Measurements from ENCODE around the gene HMCN2. TPM values are rescaled to one million over a fixed set of nuclear protein-coding genes. Genes with fewer than 3 reads are reported as not detected.

HMCN2 gene
- total and polyA plus RNA-seq, 2 experiments from 2014 or later, result not detected

GRCh38 chr9:130311003-130311402 lies 45.4 kb downstream of the HMCN2 start:
- no peak overlapping the region for H3K4me2 ChIP-seq (ENCODE audit: unreplicated experiment)
- H2AFZ ChIP-seq, result no peak overlapping the region
- H3K4me1 ChIP-seq (ENCODE audit: insufficient read depth), result no peaks in the 10 kb centered on the region
- no peaks in the 10 kb centered on the region for H3K27me3 ChIP-seq (replicated peaks; ENCODE audit: insufficient read depth)
- no peak overlapping the region for H3K9ac ChIP-seq
- no peaks in the 10 kb centered on the region for H3K9me3 ChIP-seq (ENCODE audit: low read depth)
- WGBS, 2 experiments (ENCODE audit: low coverage in 1 of 2, low lambda C conversion rate in 2 of 2, missing lambda C conversion rate in 2 of 2), result 54 to 57% methylated on average over 10 of the region's 10 CpGs
- no peaks in the 10 kb centered on the region for H3F3A ChIP-seq (ENCODE audit: insufficient read depth)
- DNase-seq, result no peak
- in situ Hi-C loops (cut with MboI), result no loop called here
- H3K79me2 ChIP-seq (ENCODE audit: insufficient read depth), result no peaks in the 10 kb centered on the region
- H3K4me3 ChIP-seq, result no peak overlapping the region
- H3K9me2 ChIP-seq (ENCODE audit: insufficient read depth), result no peaks in the 10 kb centered on the region
- H3K36me3 ChIP-seq (ENCODE audit: low read depth), result no peaks in the 10 kb centered on the region
- TF ChIP-seq EZH2 (IDR thresholded peaks at IDR 0.05; ENCODE audit: insufficient read depth, poor library complexity, severe bottlenecking), result no peak
- no peak for TF ChIP-seq EZH2phosphoT487 (IDR thresholded peaks at IDR 0.05; ENCODE audit: insufficient read depth, low read depth)
- no peak overlapping the region for H3K27ac ChIP-seq
- no peaks in the 10 kb centered on the region for H4K20me1 ChIP-seq (ENCODE audit: insufficient read depth)

DNA sequence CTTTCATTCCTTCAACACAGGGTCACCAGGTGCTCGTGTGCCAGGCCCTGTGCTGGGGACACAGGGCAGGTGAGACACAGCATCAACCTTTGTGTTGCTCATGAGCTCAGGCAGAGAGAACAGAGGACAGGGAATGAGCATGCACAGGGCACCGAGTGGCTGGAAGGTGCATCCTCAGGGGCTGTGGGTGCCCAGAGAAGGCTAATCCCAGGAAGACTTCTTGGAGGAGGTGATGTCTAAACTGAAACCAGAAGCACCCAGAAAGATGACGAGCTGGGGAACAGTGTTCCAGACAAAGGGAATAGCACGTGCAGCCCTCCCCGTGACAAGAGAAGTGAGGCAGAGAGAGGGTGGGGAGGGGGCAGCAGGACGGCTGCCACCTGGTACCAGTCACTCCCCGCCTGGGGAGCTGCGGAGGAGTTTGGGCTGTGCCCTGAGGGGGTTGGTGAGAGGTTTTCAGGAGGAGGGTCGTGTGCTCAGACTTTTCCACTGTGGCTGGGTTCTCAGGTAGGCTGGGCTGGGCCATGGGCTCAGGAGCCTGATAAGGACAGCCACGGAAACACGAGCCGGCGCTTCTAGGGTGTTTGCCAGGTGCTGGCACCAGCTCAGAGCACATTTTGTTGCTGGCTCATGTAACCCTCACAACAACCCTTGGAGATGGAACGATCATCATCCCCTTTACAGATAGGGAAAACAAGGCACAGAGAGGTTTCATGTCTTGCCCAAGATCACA lies 46.0 kb downstream of the HMCN2 start:
- no peak overlapping the region for H3K27ac ChIP-seq
- H3K9me2 ChIP-seq (ENCODE audit: insufficient read depth), result no peaks in the 10 kb centered on the region
- no peak overlapping the region for H3K9ac ChIP-seq
- no peaks in the 10 kb centered on the region for H4K20me1 ChIP-seq (ENCODE audit: insufficient read depth)
- no peak overlapping the region for H2AFZ ChIP-seq
- in situ Hi-C loops (cut with MboI), result no loop called here
- no peak overlapping the region for H3K4me3 ChIP-seq
- 32 to 36% methylated on average over 14 of the region's 14 CpGs for WGBS, 2 experiments (ENCODE audit: low coverage in 1 of 2, low lambda C conversion rate in 2 of 2, missing lambda C conversion rate in 2 of 2)
- no peak overlapping the region for H3K4me2 ChIP-seq (ENCODE audit: unreplicated experiment)
- H3K36me3 ChIP-seq (ENCODE audit: low read depth), result no peaks in the 10 kb centered on the region
- H3K27me3 ChIP-seq (replicated peaks; ENCODE audit: insufficient read depth), result no peaks in the 10 kb centered on the region
- no peaks in the 10 kb centered on the region for H3F3A ChIP-seq (ENCODE audit: insufficient read depth)
- no peaks in the 10 kb centered on the region for H3K4me1 ChIP-seq (ENCODE audit: insufficient read depth)
- no peak for DNase-seq
- H3K9me3 ChIP-seq (ENCODE audit: low read depth), result no peaks in the 10 kb centered on the region
- no peak for TF ChIP-seq EZH2phosphoT487 (IDR thresholded peaks at IDR 0.05; ENCODE audit: insufficient read depth, low read depth)
- no peak for TF ChIP-seq EZH2 (IDR thresholded peaks at IDR 0.05; ENCODE audit: insufficient read depth, poor library complexity, severe bottlenecking)
- H3K79me2 ChIP-seq (ENCODE audit: insufficient read depth), result no peaks in the 10 kb centered on the region

GRCh38 chr9:130313103-130313858 lies 47.7 kb downstream of the HMCN2 start:
- TF ChIP-seq EZH2 (IDR thresholded peaks at IDR 0.05; ENCODE audit: insufficient read depth, poor library complexity, severe bottlenecking) (no peak), EZH2phosphoT487 (IDR thresholded peaks at IDR 0.05; ENCODE audit: insufficient read depth, low read depth) (no peak)
- H2AFZ ChIP-seq, result no peak overlapping the region
- no peaks in the 10 kb centered on the region for H3K9me3 ChIP-seq (ENCODE audit: low read depth)
- no peaks in the 10 kb centered on the region for H3F3A ChIP-seq (ENCODE audit: insufficient read depth)
- WGBS, 2 experiments (ENCODE audit: low coverage in 1 of 2, low lambda C conversion rate in 2 of 2, missing lambda C conversion rate in 2 of 2), result 79 to 80% methylated on average over 15 to 16 of the region's 16 CpGs
- H3K9ac ChIP-seq, result no peak overlapping the region
- peaks cover 6% of the 10 kb centered on the region; the same call in 1 of the 2 replicates for H3K27me3 ChIP-seq (replicated peaks; ENCODE audit: insufficient read depth)
- no peaks in the 10 kb centered on the region for H3K9me2 ChIP-seq (ENCODE audit: insufficient read depth)
- no peak overlapping the region for H3K4me3 ChIP-seq
- H4K20me1 ChIP-seq (ENCODE audit: insufficient read depth), result no peaks in the 10 kb centered on the region
- in situ Hi-C loops (cut with MboI), result no loop called here
- H3K36me3 ChIP-seq (ENCODE audit: low read depth), result no peaks in the 10 kb centered on the region
- no peak overlapping the region for H3K27ac ChIP-seq
- no peak for DNase-seq
- H3K4me1 ChIP-seq (ENCODE audit: insufficient read depth), result no peaks in the 10 kb centered on the region
- no peak overlapping the region for H3K4me2 ChIP-seq (ENCODE audit: unreplicated experiment)
- H3K79me2 ChIP-seq (ENCODE audit: insufficient read depth), result no peaks in the 10 kb centered on the region

DNA sequence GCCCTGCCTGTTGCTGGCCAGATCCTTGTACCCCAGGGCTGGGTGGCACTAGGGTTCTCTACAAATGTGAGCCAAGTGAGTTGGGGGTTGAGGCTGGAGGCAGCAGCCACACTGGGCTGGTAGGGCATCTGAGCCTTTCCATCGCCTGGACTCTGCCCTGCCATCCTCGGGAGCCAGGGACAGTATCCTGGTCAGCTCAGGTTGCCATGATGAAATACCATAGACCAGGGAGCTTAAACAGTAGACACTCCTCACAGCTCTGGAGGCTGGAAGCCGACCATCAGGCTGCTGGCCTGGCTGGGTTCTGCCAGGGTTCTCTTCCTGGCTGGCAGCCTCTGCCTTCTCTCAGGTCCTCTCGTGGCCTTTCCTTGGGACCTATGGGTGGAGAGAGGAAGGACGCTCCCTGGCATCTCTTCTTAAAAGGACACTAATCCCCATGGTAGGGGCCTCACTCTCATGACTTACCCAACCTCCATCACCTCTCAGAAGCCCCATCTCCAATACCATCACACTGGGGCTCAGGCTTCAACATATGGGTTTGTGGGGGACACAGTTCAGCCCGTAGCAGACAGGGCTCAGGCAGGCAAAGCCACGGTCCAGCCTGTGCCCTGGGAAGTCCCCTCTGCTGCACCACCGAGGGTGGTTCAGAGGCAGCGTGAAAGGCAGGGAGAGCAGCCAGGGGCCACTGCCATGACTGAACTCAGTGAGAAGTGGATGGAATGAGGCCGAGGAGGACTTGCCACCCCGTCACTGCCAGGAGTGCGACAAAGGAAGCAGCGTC lies 50.1 kb downstream of the HMCN2 start:
- WGBS, 2 experiments (ENCODE audit: low coverage in 1 of 2, low lambda C conversion rate in 2 of 2, missing lambda C conversion rate in 2 of 2), result 65 to 66% methylated on average over 12 to 13 of the region's 13 CpGs
- TF ChIP-seq EZH2 (IDR thresholded peaks at IDR 0.05; ENCODE audit: insufficient read depth, poor library complexity, severe bottlenecking) (no peak), EZH2phosphoT487 (IDR thresholded peaks at IDR 0.05; ENCODE audit: insufficient read depth, low read depth) (no peak)
- Histone ChIP-seq H4K20me1 (ENCODE audit: insufficient read depth) (no peaks in the 10 kb centered on the region), H3K27ac (no peak overlapping the region), H3K4me1 (ENCODE audit: insufficient read depth) (no peaks in the 10 kb centered on the region), H3K9me2 (ENCODE audit: insufficient read depth) (no peaks in the 10 kb centered on the region), H3K9ac (no peak overlapping the region), H3K36me3 (ENCODE audit: low read depth) (no peaks in the 10 kb centered on the region), H3K4me2 (ENCODE audit: unreplicated experiment) (no peak overlapping the region), H3K79me2 (ENCODE audit: insufficient read depth) (no peaks in the 10 kb centered on the region), H3K27me3 (replicated peaks; ENCODE audit: insufficient read depth) (peaks cover 12% of the 10 kb centered on the region; the same call in 1 of the 2 replicates), H3K4me3 (no peak overlapping the region), H2AFZ (no peak overlapping the region), H3K9me3 (ENCODE audit: low read depth) (no peaks in the 10 kb centered on the region), H3F3A (ENCODE audit: insufficient read depth) (no peaks in the 10 kb centered on the region)
- in situ Hi-C loops (cut with MboI), result no loop called here
- no peak for DNase-seq

Measured in GM23248 (cell line).